ENCODE results near the gene EIF5A. TPM values are rescaled to one million over a fixed set of nuclear protein-coding genes. Genes with fewer than 3 reads are reported as not detected.

Gene EIF5A
- total and polyA plus RNA-seq, 9 of the 15 experiments (the other 6 are each of a cell fraction or from before 2014, with no cell fraction given) = 22.9 to 1,163 (median 772) TPM

GRCh38 chr17:7306911-7307685, at the start of gene EIF5A (continued):
- TF ChIP-seq, protein P1, sequence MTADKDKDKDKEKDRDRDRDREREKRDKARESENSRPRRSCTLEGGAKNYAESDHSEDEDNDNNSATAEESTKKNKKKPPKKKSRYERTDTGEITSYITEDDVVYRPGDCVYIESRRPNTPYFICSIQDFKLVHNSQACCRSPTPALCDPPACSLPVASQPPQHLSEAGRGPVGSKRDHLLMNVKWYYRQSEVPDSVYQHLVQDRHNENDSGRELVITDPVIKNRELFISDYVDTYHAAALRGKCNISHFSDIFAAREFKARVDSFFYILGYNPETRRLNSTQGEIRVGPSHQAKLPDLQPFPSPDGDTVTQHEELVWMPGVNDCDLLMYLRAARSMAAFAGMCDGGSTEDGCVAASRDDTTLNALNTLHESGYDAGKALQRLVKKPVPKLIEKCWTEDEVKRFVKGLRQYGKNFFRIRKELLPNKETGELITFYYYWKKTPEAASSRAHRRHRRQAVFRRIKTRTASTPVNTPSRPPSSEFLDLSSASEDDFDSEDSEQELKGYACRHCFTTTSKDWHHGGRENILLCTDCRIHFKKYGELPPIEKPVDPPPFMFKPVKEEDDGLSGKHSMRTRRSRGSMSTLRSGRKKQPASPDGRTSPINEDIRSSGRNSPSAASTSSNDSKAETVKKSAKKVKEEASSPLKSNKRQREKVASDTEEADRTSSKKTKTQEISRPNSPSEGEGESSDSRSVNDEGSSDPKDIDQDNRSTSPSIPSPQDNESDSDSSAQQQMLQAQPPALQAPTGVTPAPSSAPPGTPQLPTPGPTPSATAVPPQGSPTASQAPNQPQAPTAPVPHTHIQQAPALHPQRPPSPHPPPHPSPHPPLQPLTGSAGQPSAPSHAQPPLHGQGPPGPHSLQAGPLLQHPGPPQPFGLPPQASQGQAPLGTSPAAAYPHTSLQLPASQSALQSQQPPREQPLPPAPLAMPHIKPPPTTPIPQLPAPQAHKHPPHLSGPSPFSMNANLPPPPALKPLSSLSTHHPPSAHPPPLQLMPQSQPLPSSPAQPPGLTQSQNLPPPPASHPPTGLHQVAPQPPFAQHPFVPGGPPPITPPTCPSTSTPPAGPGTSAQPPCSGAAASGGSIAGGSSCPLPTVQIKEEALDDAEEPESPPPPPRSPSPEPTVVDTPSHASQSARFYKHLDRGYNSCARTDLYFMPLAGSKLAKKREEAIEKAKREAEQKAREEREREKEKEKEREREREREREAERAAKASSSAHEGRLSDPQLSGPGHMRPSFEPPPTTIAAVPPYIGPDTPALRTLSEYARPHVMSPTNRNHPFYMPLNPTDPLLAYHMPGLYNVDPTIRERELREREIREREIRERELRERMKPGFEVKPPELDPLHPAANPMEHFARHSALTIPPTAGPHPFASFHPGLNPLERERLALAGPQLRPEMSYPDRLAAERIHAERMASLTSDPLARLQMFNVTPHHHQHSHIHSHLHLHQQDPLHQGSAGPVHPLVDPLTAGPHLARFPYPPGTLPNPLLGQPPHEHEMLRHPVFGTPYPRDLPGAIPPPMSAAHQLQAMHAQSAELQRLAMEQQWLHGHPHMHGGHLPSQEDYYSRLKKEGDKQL (CRISPR knock-in tag; IDR thresholded peaks at IDR 0.05; ENCODE audit: borderline replicate concordance) = no peak
- TF ChIP-seq TFAM (CRISPR knock-in tag; conservative IDR thresholded peaks at IDR 0.05) = no peak
- no peak for TF ChIP-seq ILK (tag; IDR thresholded peaks at IDR 0.05; ENCODE audit: borderline replicate concordance, low read depth)
- no peak; the same call in 1 of the 2 replicates for TF ChIP-seq HDAC2 (IDR thresholded peaks at IDR 0.05)
- no peak for TF ChIP-seq TEAD4 (IDR thresholded peaks at IDR 0.05; ENCODE audit: low read length)
- no peak for TF ChIP-seq TEAD4 (CRISPR knock-in tag; IDR thresholded peaks at IDR 0.05; ENCODE audit: borderline replicate concordance)
- no peak for TF ChIP-seq NONO (IDR thresholded peaks at IDR 0.05; ENCODE audit: low read depth in 2 of 2, low read length in 1 of 2)
- peak; percentile 15; the same call in 1 of the 2 replicates for TF ChIP-seq RB1 (IDR thresholded peaks at IDR 0.05; ENCODE audit: low read depth)
- TF ChIP-seq SMARCA5 (IDR thresholded peaks at IDR 0.05) = no peak
- TF ChIP-seq DDX20 (tag; IDR thresholded peaks at IDR 0.05; ENCODE audit: low read depth) = no peak
- no peak for TF ChIP-seq MYNN (IDR thresholded peaks at IDR 0.05)
- no peak for TF ChIP-seq MYNN (CRISPR knock-in tag; IDR thresholded peaks at IDR 0.05)
- no peak for TF ChIP-seq PYGO2 (tag; IDR thresholded peaks at IDR 0.05)
- TF ChIP-seq, protein P2, sequence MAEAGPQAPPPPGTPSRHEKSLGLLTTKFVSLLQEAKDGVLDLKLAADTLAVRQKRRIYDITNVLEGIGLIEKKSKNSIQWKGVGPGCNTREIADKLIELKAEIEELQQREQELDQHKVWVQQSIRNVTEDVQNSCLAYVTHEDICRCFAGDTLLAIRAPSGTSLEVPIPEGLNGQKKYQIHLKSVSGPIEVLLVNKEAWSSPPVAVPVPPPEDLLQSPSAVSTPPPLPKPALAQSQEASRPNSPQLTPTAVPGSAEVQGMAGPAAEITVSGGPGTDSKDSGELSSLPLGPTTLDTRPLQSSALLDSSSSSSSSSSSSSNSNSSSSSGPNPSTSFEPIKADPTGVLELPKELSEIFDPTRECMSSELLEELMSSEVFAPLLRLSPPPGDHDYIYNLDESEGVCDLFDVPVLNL (CRISPR knock-in tag; IDR thresholded peaks at IDR 0.05; ENCODE audit: low read depth) = no peak
- no peak for TF ChIP-seq SRF (CRISPR knock-in tag; IDR thresholded peaks at IDR 0.05)
- TF ChIP-seq, protein P3, sequence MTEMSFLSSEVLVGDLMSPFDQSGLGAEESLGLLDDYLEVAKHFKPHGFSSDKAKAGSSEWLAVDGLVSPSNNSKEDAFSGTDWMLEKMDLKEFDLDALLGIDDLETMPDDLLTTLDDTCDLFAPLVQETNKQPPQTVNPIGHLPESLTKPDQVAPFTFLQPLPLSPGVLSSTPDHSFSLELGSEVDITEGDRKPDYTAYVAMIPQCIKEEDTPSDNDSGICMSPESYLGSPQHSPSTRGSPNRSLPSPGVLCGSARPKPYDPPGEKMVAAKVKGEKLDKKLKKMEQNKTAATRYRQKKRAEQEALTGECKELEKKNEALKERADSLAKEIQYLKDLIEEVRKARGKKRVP (CRISPR knock-in tag; IDR thresholded peaks at IDR 0.05) = no peak
- TF ChIP-seq, protein P4, sequence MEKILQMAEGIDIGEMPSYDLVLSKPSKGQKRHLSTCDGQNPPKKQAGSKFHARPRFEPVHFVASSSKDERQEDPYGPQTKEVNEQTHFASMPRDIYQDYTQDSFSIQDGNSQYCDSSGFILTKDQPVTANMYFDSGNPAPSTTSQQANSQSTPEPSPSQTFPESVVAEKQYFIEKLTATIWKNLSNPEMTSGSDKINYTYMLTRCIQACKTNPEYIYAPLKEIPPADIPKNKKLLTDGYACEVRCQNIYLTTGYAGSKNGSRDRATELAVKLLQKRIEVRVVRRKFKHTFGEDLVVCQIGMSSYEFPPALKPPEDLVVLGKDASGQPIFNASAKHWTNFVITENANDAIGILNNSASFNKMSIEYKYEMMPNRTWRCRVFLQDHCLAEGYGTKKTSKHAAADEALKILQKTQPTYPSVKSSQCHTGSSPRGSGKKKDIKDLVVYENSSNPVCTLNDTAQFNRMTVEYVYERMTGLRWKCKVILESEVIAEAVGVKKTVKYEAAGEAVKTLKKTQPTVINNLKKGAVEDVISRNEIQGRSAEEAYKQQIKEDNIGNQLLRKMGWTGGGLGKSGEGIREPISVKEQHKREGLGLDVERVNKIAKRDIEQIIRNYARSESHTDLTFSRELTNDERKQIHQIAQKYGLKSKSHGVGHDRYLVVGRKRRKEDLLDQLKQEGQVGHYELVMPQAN (IDR thresholded peaks at IDR 0.05; ENCODE audit: borderline replicate concordance) = peak; percentile 63; the same call in 1 of the 2 replicates
- TF ChIP-seq MXI1 (IDR thresholded peaks at IDR 0.05; ENCODE audit: low read depth, low read length) = peak; percentile 50; the same call in 1 of the 2 replicates
- no peak for TF ChIP-seq ADNP (tag; IDR thresholded peaks at IDR 0.05)
